ENCODE measurements around the gene SLC39A6. TPM values are rescaled to one million over a fixed set of nuclear protein-coding genes. Genes with fewer than 3 reads are reported as not detected.
"Not testable (repeated sequence)": the region's sequence is repeated elsewhere in the genome, so short reads cannot be mapped to it uniquely, and the experiment has no call there.

SLC39A6 gene
- total RNA-seq, 1 donor from 2014 or later = 83.7 TPM

GRCh38 chr18:36075862-36076587 is 53.1 kb downstream of the SLC39A6 start:
- H3K4me3 ChIP-seq (ENCODE audit: low read depth, low read length) = no peak overlapping the region
- TF ChIP-seq CTCF (conservative IDR thresholded peaks at IDR 0.05; ENCODE audit: low read depth, low read length) = peak; percentile 21
- DNase-seq (ENCODE audit: low read depth) = peak; percentile 90

GRCh38 chr18:36074435-36074834 is 54.7 kb downstream of the SLC39A6 start:
- no peak for TF ChIP-seq CTCF (conservative IDR thresholded peaks at IDR 0.05; ENCODE audit: low read depth, low read length)
- no peak overlapping the region for H3K4me3 ChIP-seq (ENCODE audit: low read depth, low read length)
- no peak for DNase-seq (ENCODE audit: low read depth)

GRCh38 chr18:36073676-36074075 is 55.5 kb downstream of the SLC39A6 start:
- TF ChIP-seq CTCF (conservative IDR thresholded peaks at IDR 0.05; ENCODE audit: low read depth, low read length) = no peak
- no peak overlapping the region for H3K4me3 ChIP-seq (ENCODE audit: low read depth, low read length)
- no peak for DNase-seq (ENCODE audit: low read depth)

GRCh38 chr18:36072406-36072805 is 56.7 kb downstream of the SLC39A6 start:
- DNase-seq (ENCODE audit: low read depth); H3K4me3 ChIP-seq (ENCODE audit: low read depth, low read length): not testable (repeated sequence)

- H3K4me3 ChIP-seq (ENCODE audit: low read depth, low read length) = peak within 1 kb of the TSS; percentile 71
- no peak for TF ChIP-seq CTCF (conservative IDR thresholded peaks at IDR 0.05; ENCODE audit: low read depth, low read length)
- peak; percentile 56 for DNase-seq (ENCODE audit: low read depth)
Measured at GRCh38 chr18:36067055-36067957, 61.8 kb downstream of the SLC39A6 start, which contains the start of gene RPRD1A. Gene RPRD1A, minus strand, starts transcription at chr18:36067559. Its CDS starts 155 bp downstream, at chr18:36067404.

- TF ChIP-seq CTCF (conservative IDR thresholded peaks at IDR 0.05; ENCODE audit: low read depth, low read length) = no peak
- no peak for DNase-seq (ENCODE audit: low read depth)
- H3K4me3 ChIP-seq (ENCODE audit: low read depth, low read length) = peak overlapping the region; percentile 71
Measured at GRCh38 chr18:36066686-36067054, 62.5 kb downstream of the SLC39A6 start.

- no peak for DNase-seq (ENCODE audit: low read depth)
- peak overlapping the region; percentile 71 for H3K4me3 ChIP-seq (ENCODE audit: low read depth, low read length)
- TF ChIP-seq CTCF (conservative IDR thresholded peaks at IDR 0.05; ENCODE audit: low read depth, low read length) = no peak
Measured at GRCh38 chr18:36066001-36066400, 63.1 kb downstream of the SLC39A6 start.

GRCh38 chr18:36064809-36065079 is 64.4 kb downstream of the SLC39A6 start:
- not testable (repeated sequence) for DNase-seq (ENCODE audit: low read depth); H3K4me3 ChIP-seq (ENCODE audit: low read depth, low read length)
